IMR-90 (cell line): ENCODE measurements around the gene RHOBTB3. TPM values are rescaled to one million over a fixed set of nuclear protein-coding genes. Genes with fewer than 3 reads are reported as not detected.
A peak's percentile ranks its signal among the peaks of the same experiment; 100 is the strongest.

Experiments used
- ATAC-seq: fragments of 200-7000 bp; cut with Tn5 transposase; 2 replicates; pipeline ENCODE4 v1.9.1; 2020; ENCODE audit warnings: low read depth, mild to moderate bottlenecking, moderate library complexity
- BruUV-seq: library from RNA; stranded (reverse); fragments of 400-500 nt; replicated peaks from 2 replicates; lab custom pipeline; 2021; lab: Mats Ljungman, UMichigan
- CTCF ChIA-PET: fragments of 300-600 bp; formaldehyde crosslinking; extraction: SDS; loops from one replicate; lab custom pipeline; 2021; ENCODE audit warnings: antibody characterized with exemption; lab: Yijun Ruan, JAX
- POLR2A ChIA-PET: fragments of 300-600 bp; sonication (Branson Sonifier 250); formaldehyde crosslinking; loops from one replicate; lab custom pipeline; 2022; ENCODE audit warnings: antibody characterized with exemption; ENCODE audit not compliant: unreplicated experiment; lab: Charles Lee
- DNase-seq: peaks from one replicate; pipeline ENCODE4 v3.0.0; 2013
- H2AFZ ChIP-seq: replicated peaks from 2 replicates; pipeline ENCODE3; 2013; ENCODE audit warnings: low read length, mild to moderate bottlenecking; ENCODE audit not compliant: poor library complexity
- H2AK5ac ChIP-seq: 2 replicates; pipeline ENCODE4 v1.6.1; 2013; ENCODE audit warnings: low read depth, low read length, inconsistent platforms
- H2AK9ac ChIP-seq: replicated peaks from 2 replicates; pipeline ENCODE3; 2013; ENCODE audit warnings: mild to moderate bottlenecking, low read depth, low read length, moderate library complexity; ENCODE audit not compliant: poor library complexity
- H2BK120ac ChIP-seq: 2 replicates; pipeline ENCODE4 v1.6.1; 2013; ENCODE audit warnings: low read depth, low read length, inconsistent platforms
- H2BK15ac ChIP-seq: 3 replicates; pipeline ENCODE4 v1.6.1; 2013; ENCODE audit warnings: low read depth, low read length, inconsistent platforms
- H2BK20ac ChIP-seq: 2 replicates; pipeline ENCODE4 v1.6.1; 2013; ENCODE audit warnings: low read depth, mild to moderate bottlenecking, inconsistent platforms, low read length, moderate library complexity
- H2BK5ac ChIP-seq: 2 replicates; pipeline ENCODE4 v1.6.1; 2013; ENCODE audit warnings: mild to moderate bottlenecking, low read depth, low read length, inconsistent platforms; ENCODE audit not compliant: poor library complexity, severe bottlenecking
- H3K14ac ChIP-seq: replicated peaks from 2 replicates; pipeline ENCODE4 v1.6.1; 2013; ENCODE audit warnings: low read depth, low read length, inconsistent platforms
- H3K18ac ChIP-seq: 2 replicates; pipeline ENCODE4 v1.6.1; 2013; ENCODE audit warnings: low read depth, low read length, control low read depth
- H3K23ac ChIP-seq: 2 replicates; pipeline ENCODE4 v1.6.1; 2013; ENCODE audit warnings: low read depth, low read length, inconsistent platforms
- H3K27ac ChIP-seq: 2 replicates; pipeline ENCODE4 v1.5.1; 2013; ENCODE audit warnings: mild to moderate bottlenecking, control low read depth, low read length; ENCODE audit not compliant: insufficient read depth
- H3K27me3 ChIP-seq: 2 replicates; pipeline ENCODE4 v1.6.1; 2013; ENCODE audit warnings: low read length; ENCODE audit not compliant: control insufficient read depth, insufficient read depth
- H3K36me3 ChIP-seq: 2 replicates; pipeline ENCODE4 v1.6.1; 2013; ENCODE audit warnings: low read length, mixed read lengths; ENCODE audit not compliant: control insufficient read depth, insufficient read depth
- H3K4ac ChIP-seq: 2 replicates; pipeline ENCODE4 v1.6.1; 2013; ENCODE audit warnings: low read depth, low read length, inconsistent platforms
- H3K4me1 ChIP-seq: 2 replicates; pipeline ENCODE4 v1.6.1; 2013; ENCODE audit warnings: low read length, mixed read lengths; ENCODE audit not compliant: control insufficient read depth, insufficient read depth
- H3K4me2 ChIP-seq: 2 replicates; pipeline ENCODE4 v1.6.1; 2013; ENCODE audit warnings: low read depth, mild to moderate bottlenecking, control low read depth, low read length, moderate library complexity
- H3K4me3 ChIP-seq: 2 replicates; pipeline ENCODE4 v1.5.1; 2013; ENCODE audit warnings: low read depth, mild to moderate bottlenecking, control low read depth, low read length, moderate library complexity; ENCODE audit not compliant: insufficient read depth
- H3K56ac ChIP-seq: 2 replicates; pipeline ENCODE4 v1.6.1; 2013; ENCODE audit warnings: low read length, inconsistent platforms; ENCODE audit not compliant: insufficient read depth; ENCODE audit errors: extremely low read depth
- H3K79me1 ChIP-seq, 2 experiments: 2 replicates each; pipeline ENCODE4 v1.6.1; 2013; ENCODE audit warnings: low read length in 2 of 2, inconsistent platforms in 1 of 2, low read depth in 1 of 2
- H3K9ac ChIP-seq: 2 replicates; pipeline ENCODE4 v1.6.1; 2013; ENCODE audit warnings: low read depth, low read length, control low read depth
- H3K9me1 ChIP-seq: 2 replicates; pipeline ENCODE4 v1.6.1; 2013; ENCODE audit warnings: low read length, inconsistent platforms; ENCODE audit not compliant: insufficient read depth
- H3K9me3 ChIP-seq: 2 replicates; pipeline ENCODE4 v1.6.1; 2013; ENCODE audit warnings: low read length; ENCODE audit not compliant: control insufficient read depth, insufficient read depth
- H4K20me1 ChIP-seq: 2 replicates; pipeline ENCODE4 v1.6.1; 2013; ENCODE audit warnings: low read length, inconsistent platforms; ENCODE audit not compliant: insufficient read depth
- H4K5ac ChIP-seq: 2 replicates; pipeline ENCODE4 v1.6.1; 2013; ENCODE audit warnings: mild to moderate bottlenecking, low read depth, low read length, control low read depth
- H4K8ac ChIP-seq, 2 experiments: 2 replicates each; pipeline ENCODE4 v1.6.1; 2013; ENCODE audit warnings: low read depth in 2 of 2, low read length in 2 of 2, control low read depth in 1 of 2, inconsistent platforms in 1 of 2
- H4K91ac ChIP-seq: 2 replicates; pipeline ENCODE4 v1.6.1; 2013; ENCODE audit warnings: low read depth, low read length, inconsistent platforms; ENCODE audit not compliant: insufficient read depth
- BHLHE40 ChIP-seq: fragments of 150-350 bp; IDR thresholded peaks from 2 replicates; pipeline ENCODE4 v1.6.1; 2016; ENCODE audit warnings: mild to moderate bottlenecking, low read depth, low read length
- CEBPB ChIP-seq: IDR thresholded peaks from 2 replicates; pipeline ENCODE4 v1.6.1; 2012; ENCODE audit warnings: low read depth, low read length, improper control_type of control experiment
- CHD1 ChIP-seq: IDR thresholded peaks from 2 replicates; pipeline ENCODE4 v1.6.1; 2012; ENCODE audit warnings: low read depth, low read length, improper control_type of control experiment
- CTCF ChIP-seq: conservative IDR thresholded peaks from 2 replicates; pipeline ENCODE4 v1.5.1; 2012; ENCODE audit warnings: mild to moderate bottlenecking, low read depth, low read length, improper control_type of control experiment
- RFX5 ChIP-seq: IDR thresholded peaks from 2 replicates; pipeline ENCODE4 v1.8.0; 2012; ENCODE audit warnings: low read depth, mild to moderate bottlenecking, low read length, moderate library complexity
- USF2 ChIP-seq: fragments of 150-350 bp; IDR thresholded peaks from 2 replicates; pipeline ENCODE4 v1.6.1; 2017; ENCODE audit warnings: mild to moderate bottlenecking, antibody characterized with exemption, low read length, low read depth
- WGBS, 2 experiments: methylation state at CpG; one replicate each; pipeline versions ENCODE4 v1.1.5 to v1.1.7; 2013; ENCODE audit warnings: missing lambda C conversion rate in 2 of 2; ENCODE audit not compliant: insufficient read length in 1 of 2; ENCODE audit errors: extremely low coverage in 2 of 2; 5-methylcytosine and 5-hydroxymethylcytosine counted together
- dilution Hi-C: fragments of 300-500 bp; cut with HindIII; formaldehyde crosslinking; loops from one replicate; pipeline ENCODE4 v1.14.3; 2018; ENCODE audit warnings: low sequenced_read_pairs; ENCODE audit not compliant: unreplicated experiment
- in situ Hi-C: fragments of 300-500 bp; cut with MboI; formaldehyde crosslinking; loops from 3 replicates; pipeline ENCODE4 v1.14.3; 2019; ENCODE audit warnings: low sequenced_read_pairs, inconsistent platforms, mixed read lengths
- intact Hi-C: fragments of 100-400 bp; cut with micrococcal nuclease; formaldehyde crosslinking; loops from 2 replicates; pipeline ENCODE4 v1.10.0; 2022
- polyA plus RNA-seq, 3 experiments: library from polyadenylated mRNA; depleted of rRNA; stranded (reverse); fragments of >200 nt; gene quantifications; 2 replicates each; pipeline ENCODE4 v1.2.3, GENCODE V29; 2012; ENCODE audit warnings: low replicate concordance in 1 of 3
- total RNA-seq: library from RNA; depleted of rRNA; stranded (reverse); fragments of >200 nt; gene quantifications from 2 replicates; pipeline ENCODE4 v1.2.3, GENCODE V29; 2012
- TF ChIP-seq, protein P1 (sequence below): fragments of 150-350 bp; IDR thresholded peaks from 2 replicates; pipeline ENCODE4 v1.6.1; 2016; ENCODE audit warnings: low read depth, mild to moderate bottlenecking, low read length, moderate library complexity, borderline replicate concordance

The RHOBTB3 gene
- total and polyA plus RNA-seq, 2 of the 4 experiments (the other 2 are of a cell fraction), result 117 to 447 TPM

GRCh38 chr5:95734187-95734586 lies 3.1 kb downstream of the RHOBTB3 start:
- dilution Hi-C loops, result no loop called here
- TF ChIP-seq CTCF (no peak), CHD1 (no peak), RFX5 (no peak), CEBPB (peak; percentile 29; the same call in 1 of the 2 replicates), BHLHE40 (no peak), USF2 (no peak)
- TF ChIP-seq, protein P1, sequence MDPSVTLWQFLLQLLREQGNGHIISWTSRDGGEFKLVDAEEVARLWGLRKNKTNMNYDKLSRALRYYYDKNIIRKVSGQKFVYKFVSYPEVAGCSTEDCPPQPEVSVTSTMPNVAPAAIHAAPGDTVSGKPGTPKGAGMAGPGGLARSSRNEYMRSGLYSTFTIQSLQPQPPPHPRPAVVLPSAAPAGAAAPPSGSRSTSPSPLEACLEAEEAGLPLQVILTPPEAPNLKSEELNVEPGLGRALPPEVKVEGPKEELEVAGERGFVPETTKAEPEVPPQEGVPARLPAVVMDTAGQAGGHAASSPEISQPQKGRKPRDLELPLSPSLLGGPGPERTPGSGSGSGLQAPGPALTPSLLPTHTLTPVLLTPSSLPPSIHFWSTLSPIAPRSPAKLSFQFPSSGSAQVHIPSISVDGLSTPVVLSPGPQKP, result no peak
- Histone ChIP-seq H4K5ac (no peak overlapping the region), H4K8ac (no peak overlapping the region; a peak in 2 of 4 replicates), H4K91ac (no peak overlapping the region), H3K14ac (peak overlapping the region; percentile 70; the same call in 1 of the 2 replicates), H3K9me1 (peaks cover 18% of the 10 kb centered on the region), H2AFZ (no peak overlapping the region), H2AK5ac (no peak overlapping the region), H3K36me3 (peaks cover 21% of the 10 kb centered on the region), H3K9me3 (no peaks in the 10 kb centered on the region), H2BK20ac (no peak overlapping the region), H3K79me1 (peaks cover 20 to 56% of the 10 kb centered on the region in 2 experiments), H3K9ac (peak overlapping the region; percentile 68; the same call in 1 of the 2 replicates), H2BK120ac (no peak overlapping the region), H3K4ac (no peak overlapping the region), H2AK9ac (no peak overlapping the region), H3K4me2 (peak overlapping the region; percentile 95), H3K4me1 (peaks cover 5% of the 10 kb centered on the region), H2BK15ac (no peak overlapping the region), H3K18ac (peak overlapping the region; percentile 22), H3K27ac (peak overlapping the region; percentile 41; the same call in 1 of the 2 replicates), H3K23ac (peak overlapping the region; percentile 76; the same call in 1 of the 2 replicates), H4K20me1 (peaks cover 31% of the 10 kb centered on the region), H3K4me3 (peak overlapping the region; percentile 98), H3K27me3 (no peaks in the 10 kb centered on the region), H3K56ac (0 out of 2 replicates have a peak overlapping the region, but pooled peaks have one; percentile 10), H2BK5ac (peak overlapping the region; percentile 58)
- no CpG with 5 or more reads among the region's 2 CpGs for WGBS, 2 experiments
- intact Hi-C loops, result loop anchor here (1.0 to 10.0 kb wide), 4 partner anchors 87 to 179 kb away; partner anchors contain the start of genes ARSK, GLRX, RFESD and SKIC3
- DNase-seq, result no peak
- ATAC-seq, result no peak
- no TSS peak for BruUV-seq
- in situ Hi-C loops, result loop anchor here (5.0 kb wide), 1 partner anchor 67 kb away; no protein-coding TSS in a partner anchor
- ChIA-PET POLR2A (interaction anchor here (0.5 kb wide), 1 partner anchor 51 kb away, joined by 3 read pairs; no protein-coding TSS in a partner anchor), CTCF (interaction anchor here (0.7 kb wide), 1 partner anchor 8 kb away, joined by 4 read pairs; no protein-coding TSS in a partner anchor)
